Occipital lobe (tissue), 2 donors: ENCODE measurements around the gene METAP1D. TPM values are rescaled to one million over a fixed set of nuclear protein-coding genes. Genes with fewer than 3 reads are reported as not detected.

Source experiments
- DNase-seq: peaks from one replicate; lab custom pipeline; 2025; lab: John Stamatoyannopoulos, UW
- total RNA-seq: library from RNA; depleted of rRNA; stranded (reverse); fragments of >200 nt; gene quantifications from one replicate; pipeline ENCODE4 v1.2.3, GENCODE V29; 2014

The METAP1D gene
- total RNA-seq, 1 donor from 2014 or later: 9.5 TPM

- DNase-seq: no peak
These were observed 79.7 kb downstream of the METAP1D start for GRCh38 chr2:172079416-172079815.

DNA sequence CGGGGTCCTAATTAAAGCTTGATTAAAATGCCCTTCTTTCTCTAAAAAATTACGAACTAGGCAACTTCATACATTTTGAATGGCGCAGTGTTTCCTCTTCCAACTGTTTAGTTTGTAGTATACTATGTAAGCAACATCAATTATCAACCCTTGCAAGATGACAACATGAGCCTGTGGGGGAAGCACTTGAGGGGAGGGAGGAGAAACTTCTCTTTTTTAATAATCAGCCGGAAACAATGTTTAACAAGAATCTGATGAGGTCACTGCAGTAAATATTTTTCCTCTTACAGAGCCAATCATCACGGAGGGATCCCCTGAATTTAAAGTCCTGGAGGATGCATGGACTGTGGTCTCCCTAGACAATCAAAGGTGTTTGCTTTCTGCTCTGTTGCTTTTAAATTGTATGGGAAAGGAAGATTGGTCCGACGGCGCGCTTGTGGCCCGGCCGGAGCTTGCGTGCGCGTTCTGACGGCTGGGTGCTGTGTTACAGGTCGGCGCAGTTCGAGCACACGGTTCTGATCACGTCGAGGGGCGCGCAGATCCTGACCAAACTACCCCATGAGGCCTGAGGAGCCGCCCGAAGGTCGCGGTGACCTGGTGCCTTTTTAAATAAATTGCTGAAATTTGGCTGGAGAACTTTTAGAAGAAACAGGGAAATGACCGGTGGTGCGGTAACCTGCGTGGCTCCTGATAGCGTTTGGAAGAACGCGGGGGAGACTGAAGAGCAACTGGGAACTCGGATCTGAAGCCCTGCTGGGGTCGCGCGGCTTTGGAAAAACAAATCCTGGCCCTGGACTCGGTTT, 80.3 kb downstream of the METAP1D start:
- no peak for DNase-seq

DNA sequence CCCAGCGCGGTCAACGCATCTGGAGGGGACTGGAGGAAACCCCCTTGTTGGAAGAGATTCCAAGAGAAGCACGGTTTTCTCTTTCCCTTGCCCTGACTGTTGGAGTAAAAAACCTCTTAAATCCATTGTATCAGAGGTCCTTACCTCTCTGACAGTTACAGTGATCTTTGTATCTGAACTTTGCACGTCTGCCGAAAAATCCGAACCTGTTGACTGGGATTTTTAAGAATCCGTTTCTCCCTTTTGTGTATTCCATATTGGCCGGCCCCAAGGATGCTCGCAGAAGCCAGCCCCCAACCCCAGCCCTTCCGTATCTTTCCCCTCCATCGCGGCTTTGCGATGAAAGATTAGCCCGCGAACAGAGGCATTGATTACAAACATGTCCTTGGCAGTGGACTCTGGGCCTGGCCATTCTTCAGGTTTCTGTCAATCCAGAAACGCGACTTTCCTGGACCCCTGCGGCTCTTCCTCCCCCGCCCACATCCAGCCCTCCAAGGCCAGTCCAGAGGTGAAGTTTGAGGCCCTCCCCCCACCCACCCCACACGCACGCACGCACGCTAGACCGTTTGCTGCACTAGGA, 81.0 kb downstream of the METAP1D start:
- no peak for DNase-seq

- no peak for DNase-seq
These were observed 81.7 kb downstream of the METAP1D start for GRCh38 chr2:172081221-172082022.

DNA sequence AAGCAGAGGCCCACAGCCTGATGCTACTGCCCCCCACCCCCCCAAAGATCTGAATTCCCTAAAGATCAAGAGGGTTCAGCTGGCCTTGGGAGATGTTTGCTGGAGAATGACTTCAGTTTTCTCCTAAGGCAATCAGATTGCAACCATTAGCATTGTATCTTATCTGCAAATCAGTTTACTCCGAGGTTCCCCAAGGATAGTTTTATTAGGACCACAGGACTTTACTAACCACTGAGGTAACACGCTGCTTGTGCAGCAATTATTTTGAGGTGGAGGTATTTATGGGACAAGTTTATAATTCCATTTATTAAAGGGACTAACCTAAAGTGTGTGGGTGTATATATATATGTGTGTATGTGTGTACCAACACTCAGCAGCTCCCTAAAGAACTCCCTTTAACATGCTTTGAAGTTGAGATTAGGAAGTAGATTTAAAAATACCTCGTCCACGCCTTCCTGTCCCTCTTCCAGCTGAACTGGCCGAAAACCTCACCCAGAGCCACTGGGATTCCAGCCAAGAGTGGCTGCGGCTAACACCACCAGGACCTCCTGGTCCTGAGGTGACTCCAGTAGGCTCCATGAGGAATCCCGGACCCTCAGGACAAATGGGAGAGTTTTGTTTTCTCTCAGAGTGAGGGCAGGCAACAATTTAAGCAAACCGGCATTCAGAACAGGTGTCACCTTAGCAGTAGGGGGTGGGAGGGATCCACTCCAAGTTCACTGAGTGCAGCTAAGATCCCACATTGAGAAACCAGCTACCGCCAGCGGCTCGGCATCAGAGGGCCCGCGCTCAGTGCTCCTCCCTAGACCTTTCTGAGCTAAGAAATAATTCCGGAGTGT, 82.6 kb downstream of the METAP1D start:
- DNase-seq: no peak

- no peak for DNase-seq
These were observed 83.3 kb downstream of the METAP1D start for GRCh38 chr2:172082944-172083627.

DNA sequence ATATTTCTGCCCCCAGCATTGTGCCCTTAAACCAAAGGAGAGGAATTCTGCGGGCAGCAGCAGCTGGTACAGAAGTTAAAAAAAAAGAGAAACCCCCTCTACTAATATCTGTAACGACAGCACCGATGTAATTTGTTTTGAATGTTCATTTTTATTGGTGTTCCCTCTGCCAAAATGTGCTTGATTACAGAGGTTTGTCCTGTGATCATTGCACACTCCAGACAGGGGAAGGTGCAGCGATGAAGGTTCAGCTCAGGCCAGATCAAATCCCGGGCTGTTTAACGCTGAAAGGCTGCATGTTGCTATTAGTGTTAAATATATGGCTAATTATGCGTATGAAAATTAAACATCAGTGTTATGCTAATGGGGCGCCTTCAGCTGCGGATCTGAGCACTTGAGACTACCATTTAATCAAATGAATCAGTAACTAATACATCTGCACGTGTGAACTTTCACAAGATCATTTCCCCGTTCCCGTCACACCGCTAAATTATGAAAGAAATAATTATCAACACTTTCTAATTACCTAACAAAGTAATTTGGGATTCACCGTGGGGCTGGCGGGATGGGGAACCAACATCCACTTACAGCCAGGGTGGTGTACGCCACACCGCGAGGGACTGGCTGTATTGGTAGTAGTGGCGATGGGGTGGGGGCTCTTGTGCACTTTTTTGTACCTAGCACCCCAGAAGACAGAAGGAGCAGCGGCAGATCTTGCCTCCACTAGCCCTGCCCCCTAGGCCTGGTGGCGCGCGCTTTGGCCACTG, 84.1 kb downstream of the METAP1D start:
- no peak for DNase-seq

DNA sequence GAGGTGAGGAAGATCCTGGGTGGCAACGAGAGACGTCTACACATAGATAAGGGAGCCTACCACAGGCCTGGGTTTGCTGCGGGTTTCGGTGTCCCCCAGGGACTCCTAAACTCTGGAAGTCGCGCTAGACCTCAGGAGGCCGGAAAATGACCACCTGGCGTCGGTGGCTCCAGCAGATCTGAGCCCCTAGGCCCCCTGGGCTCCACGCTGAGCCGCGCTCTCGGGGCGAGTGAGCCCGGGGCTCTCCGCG, 84.6 kb downstream of the METAP1D start:
- no peak for DNase-seq

GRCh38 chr2:172084645-172085459, 85.1 kb downstream of the METAP1D start:
- DNase-seq: peak; percentile 24

GRCh38 chr2:172085460-172086159, 85.9 kb downstream of the METAP1D start, which contains the start of gene DLX1:
Gene DLX1 (plus strand): TSS chr2:172085507. CDS start chr2:172085678, 171 bp downstream.
- no peak for DNase-seq

GRCh38 chr2:172086241-172087206, 86.8 kb downstream of the METAP1D start:
- no peak for DNase-seq

DNA sequence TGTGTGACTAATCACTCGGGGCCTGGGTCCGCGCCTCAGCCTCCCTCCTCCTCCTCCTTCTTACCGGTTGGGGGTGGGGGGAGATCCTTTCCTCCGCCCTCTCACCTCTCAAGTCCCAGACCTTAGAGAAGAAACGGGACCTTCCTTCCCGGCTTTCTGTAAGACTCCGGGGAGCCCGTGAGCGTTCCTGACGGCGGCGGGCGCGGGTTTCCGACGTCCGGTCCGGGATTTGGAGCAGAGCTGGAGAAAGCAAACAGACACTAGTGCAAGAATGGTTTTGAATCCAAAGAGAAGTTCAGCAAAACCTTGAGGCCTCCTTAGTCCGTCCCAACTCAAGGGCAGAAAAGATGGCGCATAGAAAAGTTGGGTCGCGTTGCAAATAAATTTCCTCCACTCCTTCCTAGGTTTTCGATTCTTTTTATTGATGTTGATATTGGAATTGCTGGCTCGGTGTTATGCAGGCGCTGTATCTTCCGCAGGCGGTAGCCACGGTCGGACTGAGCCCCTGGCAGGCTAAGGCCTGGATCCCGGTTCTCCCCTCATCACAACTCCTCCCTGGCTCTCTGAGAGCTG, 87.5 kb downstream of the METAP1D start:
- no peak for DNase-seq

DNA sequence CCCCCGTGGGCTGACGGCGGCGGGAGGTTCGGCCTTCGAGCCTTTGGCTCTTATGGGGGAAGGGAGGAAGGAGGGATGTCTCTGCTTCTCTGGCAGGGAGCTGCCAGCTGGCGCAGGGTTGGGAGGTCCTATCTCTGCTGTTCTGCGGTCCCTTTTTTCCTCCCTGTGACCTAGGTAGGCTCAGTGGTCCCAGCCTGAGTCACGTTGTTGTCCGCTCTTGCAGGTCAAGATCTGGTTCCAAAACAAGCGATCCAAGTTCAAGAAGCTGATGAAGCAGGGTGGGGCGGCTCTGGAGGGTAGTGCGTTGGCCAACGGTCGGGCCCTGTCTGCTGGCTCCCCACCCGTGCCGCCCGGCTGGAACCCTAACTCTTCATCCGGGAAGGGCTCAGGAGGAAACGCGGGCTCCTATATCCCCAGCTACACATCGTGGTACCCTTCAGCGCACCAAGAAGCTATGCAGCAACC, 88.1 kb downstream of the METAP1D start:
- DNase-seq: no peak

- no peak for DNase-seq
These were observed 88.7 kb downstream of the METAP1D start for GRCh38 chr2:172088245-172089004.

DNA sequence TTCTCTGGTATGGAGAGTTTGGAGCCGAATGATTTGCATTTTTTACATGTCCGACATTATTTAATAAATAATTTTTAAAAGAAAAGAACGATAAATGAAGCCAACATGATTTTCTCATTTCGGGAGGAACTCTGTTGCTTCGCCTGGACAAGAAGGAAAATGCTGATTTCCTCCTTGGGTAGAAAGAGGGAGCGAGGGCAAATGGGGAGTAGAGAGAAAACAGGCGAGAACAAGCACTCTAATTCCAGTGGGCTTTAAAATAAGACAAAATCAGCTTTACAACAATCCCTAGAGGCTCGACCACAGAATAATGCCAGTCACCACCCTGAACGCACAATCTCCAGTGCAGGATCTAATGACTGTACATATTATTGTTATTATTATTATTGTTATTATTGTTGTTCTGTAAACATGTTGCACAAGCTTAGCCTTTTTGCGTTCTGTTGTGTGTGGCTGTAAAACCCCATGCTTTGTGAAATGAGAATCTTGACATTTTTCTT, 89.3 kb downstream of the METAP1D start:
- DNase-seq: no peak

- DNase-seq: no peak
These were observed 89.9 kb downstream of the METAP1D start for GRCh38 chr2:172089633-172090032.
